ENCODE results near the gene GFRA1.

DNA sequence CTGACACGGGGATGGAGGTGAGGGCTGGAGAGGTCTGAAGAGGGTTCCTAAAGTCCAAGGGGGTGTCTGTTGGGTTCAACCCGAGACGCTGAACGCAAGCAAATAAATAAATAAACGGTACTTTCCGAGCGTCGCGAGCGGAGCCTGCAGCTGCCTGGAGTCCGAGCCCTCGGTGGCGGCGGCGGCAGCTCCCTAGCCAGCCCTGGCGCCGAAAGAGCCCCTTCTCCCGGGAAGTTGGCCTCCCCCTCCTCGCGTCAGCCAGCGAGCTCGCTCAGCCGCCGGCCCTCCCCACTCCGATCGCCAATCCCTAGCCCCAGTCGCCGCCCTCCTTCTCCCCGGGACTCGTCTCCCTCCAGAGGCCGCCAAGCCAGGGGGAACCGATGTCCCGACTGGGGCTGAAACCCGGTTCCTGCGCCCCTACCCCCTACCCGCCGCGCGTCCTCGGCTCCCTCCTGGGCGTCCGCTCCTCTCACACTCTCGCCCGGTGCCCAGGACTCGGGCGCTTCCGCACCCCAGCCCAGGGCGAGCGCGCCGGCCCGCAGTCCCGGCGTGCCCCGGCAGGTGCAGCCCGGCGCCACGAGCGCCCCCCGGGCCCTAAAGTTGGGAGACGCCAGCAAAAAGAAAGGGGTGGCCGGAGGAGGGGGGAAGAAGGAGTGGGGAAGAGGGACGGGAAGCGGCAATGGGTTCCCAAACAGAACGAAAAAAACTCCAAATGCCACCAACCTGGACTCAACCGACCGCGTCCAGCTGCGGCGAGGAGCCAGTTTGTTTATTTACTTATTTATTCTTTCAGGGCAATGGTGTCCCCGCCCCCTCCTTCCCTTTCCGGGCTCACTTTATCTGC lies at the start of gene GFRA1:
- TF ChIP-seq EP300 (IDR thresholded peaks at IDR 0.05) = no peak
- TF ChIP-seq, protein P1, sequence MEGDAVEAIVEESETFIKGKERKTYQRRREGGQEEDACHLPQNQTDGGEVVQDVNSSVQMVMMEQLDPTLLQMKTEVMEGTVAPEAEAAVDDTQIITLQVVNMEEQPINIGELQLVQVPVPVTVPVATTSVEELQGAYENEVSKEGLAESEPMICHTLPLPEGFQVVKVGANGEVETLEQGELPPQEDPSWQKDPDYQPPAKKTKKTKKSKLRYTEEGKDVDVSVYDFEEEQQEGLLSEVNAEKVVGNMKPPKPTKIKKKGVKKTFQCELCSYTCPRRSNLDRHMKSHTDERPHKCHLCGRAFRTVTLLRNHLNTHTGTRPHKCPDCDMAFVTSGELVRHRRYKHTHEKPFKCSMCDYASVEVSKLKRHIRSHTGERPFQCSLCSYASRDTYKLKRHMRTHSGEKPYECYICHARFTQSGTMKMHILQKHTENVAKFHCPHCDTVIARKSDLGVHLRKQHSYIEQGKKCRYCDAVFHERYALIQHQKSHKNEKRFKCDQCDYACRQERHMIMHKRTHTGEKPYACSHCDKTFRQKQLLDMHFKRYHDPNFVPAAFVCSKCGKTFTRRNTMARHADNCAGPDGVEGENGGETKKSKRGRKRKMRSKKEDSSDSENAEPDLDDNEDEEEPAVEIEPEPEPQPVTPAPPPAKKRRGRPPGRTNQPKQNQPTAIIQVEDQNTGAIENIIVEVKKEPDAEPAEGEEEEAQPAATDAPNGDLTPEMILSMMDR (IDR thresholded peaks at IDR 0.05) = peak in 3 of 4 experiments; percentile 6 to 24 (median 10)
